ACHN (cell line): ENCODE data around the gene MVB12B.

Source experiments
- DNase-seq: peaks from one replicate; pipeline ENCODE4 v3.0.0-alpha.2; 2015
- in situ Hi-C: cut with HindIII; loops from 2 replicates; pipeline ENCODE4 v1.10.0; 2017; ENCODE audit warnings: low sequenced_read_pairs, low pct_ligation_motif_present, low pct_unique_long_range_greater_than_20kb

MVB12B gene

DNA sequence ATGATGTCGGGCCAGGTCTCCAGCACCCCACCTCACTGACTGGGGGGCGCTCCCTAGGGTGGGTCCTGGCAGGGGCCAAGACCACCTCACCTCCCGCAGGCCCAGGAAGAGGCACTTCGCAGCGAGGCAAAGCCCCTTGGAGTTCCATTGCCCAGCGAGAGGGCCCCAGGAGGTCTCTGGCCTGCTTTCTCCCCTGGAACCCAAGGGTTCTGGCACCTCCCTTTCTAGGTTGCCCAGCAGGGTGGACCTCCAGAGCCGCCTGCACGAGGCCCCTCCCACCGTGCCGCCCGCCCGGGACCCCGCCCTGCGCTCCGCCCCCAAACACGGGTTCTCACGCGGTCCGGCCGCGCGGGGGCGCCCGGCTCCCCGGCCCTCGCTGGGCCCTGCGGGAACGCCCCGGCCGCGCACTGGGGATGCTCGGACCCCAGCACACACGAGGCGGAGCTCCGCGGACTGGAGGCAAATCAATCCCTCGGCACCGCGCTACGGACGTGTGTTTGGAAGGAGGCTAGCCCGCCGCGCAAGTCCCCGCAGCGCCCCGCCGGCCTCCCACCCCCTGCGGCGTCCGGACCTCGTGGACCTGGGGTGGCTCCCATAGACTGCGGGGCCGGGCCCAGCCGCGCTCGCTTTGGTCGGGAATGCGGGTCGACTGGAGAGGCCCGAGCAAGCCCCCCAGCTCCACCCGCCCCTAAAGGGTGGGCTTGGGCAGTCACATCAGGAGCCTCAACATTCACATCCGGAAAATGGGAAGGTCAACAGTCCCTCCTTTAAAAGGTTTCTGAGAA is 187.6 kb downstream of the MVB12B start:
- in situ Hi-C loops = no loop called here

DNA sequence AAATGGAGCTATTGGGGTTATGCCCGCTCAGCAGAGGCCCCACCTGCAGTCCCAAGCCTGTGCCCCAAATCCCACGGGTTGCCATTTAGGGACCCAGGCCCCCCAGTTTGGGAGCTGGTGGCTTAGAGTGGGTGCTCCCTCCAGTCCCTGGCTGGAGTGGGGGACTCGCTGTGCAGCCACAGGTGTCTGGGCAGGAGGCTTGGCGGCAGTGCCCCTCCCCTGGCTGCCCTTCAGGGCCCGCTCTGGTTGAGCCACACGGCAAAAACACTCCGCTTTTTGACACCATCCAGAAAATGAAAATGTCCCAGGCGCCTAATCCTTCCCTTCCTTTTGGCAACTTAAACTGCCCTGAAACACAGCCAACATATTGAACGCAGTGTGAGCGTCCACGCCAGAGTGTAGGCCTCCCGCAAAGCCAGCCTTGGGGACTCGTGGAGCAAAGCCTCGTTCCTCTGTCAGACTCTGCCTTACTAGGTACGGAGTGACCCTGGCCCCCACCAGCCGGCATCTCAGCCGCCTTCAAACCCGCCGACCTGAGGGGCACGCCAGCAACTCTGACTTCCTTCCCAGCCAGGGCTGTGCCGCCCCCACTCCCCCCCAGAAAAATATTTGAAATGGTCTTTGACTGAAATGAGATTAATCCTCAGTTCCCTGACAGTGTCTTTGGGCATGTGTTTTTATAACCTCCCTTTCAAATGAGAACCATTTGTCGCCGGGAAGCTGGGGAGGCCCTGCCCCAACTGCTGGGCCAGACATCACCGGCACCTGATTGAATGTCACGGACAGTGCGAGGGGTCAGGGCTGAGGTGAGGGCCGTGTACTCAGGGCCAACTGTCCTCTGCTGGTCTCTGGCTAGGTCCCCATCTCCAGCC is 188.6 kb downstream of the MVB12B start:
- in situ Hi-C loops = no loop called here

More for the DNA sequence above, 187.6 kb downstream of the MVB12B start:
- peak; percentile 69 for DNase-seq

DNA sequence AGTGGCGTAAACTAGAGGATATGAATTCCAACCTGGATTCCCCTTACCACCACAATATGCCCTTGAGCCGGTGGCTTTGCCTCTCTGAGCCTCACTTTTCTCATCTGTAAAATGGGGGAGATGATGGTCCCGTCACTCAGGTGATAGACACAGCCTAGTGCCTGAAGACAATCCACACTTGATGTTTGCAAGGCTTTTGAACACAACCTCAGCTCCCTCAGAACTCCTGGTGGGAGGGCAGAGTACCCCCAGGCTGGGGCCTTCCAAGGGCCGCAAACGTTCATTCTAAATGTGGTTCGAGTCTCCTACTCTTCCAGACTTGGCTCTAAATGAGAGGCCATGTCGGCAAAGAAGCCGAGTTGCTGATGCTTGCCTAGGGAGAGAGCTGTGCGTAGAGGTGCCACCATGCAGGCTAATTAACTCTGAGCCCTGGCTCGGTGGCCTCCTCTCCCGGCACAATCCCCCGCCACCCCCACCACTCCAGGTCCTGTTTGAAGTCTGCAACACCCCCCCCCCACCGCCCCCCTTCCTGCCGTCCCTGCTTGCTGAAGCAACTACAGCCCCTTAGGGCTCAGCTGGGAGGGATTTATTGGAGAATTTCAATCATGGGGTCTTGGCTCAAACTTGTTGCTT is 189.4 kb downstream of the MVB12B start:
- DNase-seq = no peak

More for the DNA sequence above, 188.6 kb downstream of the MVB12B start:
- DNase-seq = no peak

DNA sequence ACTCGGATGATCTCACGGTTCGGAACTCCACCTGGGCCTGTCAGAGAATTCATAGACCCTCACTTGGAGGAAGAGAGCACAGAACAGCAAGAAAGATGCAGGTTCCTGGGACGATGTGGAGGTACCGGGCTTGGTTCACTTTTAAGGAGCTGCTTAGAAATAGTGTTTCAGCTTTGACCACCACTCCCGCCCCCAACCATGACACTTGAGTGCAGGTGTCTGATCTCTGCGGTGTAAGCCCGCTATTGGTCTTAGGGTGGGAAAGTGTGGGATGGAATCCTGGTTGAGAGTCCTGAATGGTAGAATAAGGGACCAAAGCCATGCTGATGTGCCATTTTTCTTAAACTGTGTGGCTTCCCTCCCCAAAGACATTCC is 189.9 kb downstream of the MVB12B start:
- DNase-seq = no peak
- in situ Hi-C loops = no loop called here

More for the DNA sequence above, 189.4 kb downstream of the MVB12B start:
- in situ Hi-C loops = no loop called here

DNA sequence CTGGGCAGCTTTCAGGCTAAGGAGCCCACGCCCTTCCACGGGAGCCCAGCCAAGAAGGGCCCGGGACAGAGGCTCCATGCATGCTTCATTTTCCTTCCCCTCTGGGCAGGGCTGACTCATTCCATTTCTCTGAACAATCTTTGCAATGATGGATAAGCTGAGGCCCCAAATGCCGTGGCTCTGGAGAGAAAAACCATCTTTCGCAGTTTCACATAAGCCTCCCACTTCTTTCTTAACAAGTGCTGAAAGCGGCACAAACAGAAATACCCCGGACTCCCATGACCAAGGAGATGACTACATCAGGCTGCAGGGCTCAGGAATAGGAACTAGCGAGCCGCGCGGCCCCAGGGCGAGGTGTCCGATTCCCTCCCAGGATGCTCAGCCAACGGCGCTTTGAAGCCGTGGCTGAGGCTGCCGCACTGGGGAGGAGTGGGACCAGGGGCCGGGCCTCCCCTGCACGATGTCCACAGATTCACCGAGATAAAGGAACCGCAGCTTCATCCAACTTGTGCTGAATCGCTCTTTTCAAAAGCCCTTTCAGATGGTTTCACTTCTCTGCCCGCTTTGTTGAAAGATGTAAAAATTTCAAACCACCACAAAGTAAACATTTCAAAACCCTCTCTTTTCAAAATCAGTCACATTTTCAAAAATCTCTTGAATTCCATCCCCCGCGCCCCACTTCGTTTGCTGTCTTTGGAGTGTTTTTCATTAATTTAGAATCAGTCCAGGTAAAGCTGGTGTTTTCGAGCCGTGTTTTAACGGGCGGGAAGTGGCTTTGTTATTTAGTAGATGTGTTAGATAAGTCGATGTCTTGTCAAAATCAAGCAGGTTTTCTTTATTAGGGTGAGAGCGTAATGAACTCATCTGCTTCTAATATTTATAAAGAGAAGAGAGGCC is 190.6 kb downstream of the MVB12B start:
- DNase-seq = peak; percentile 37
- in situ Hi-C loops = no loop called here

DNA sequence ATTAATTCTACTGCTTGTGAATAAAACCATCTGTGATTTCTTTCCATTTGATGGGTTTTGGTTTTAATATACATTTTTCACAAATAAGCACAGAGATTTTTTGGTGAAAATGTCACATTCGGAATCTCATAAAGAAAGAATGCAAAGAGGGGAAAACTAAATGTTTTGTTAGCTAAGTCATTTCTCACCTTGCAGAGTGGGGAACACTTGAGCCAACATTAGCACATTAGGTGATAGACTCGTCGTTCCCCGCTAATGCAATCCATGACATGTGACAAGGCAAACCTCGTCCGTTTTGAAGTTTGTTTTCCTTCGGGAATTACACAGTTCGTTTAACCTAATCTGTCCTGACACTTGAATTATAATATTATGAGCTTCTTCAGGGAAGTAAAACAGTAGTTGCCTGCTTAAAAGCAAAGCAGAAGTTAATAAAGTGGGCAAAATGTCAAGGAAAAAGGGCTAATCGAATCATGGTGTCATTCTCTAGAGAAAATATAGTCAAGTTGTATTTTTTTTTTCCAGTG is 191.3 kb downstream of the MVB12B start:
- DNase-seq = no peak
- in situ Hi-C loops = no loop called here

DNA sequence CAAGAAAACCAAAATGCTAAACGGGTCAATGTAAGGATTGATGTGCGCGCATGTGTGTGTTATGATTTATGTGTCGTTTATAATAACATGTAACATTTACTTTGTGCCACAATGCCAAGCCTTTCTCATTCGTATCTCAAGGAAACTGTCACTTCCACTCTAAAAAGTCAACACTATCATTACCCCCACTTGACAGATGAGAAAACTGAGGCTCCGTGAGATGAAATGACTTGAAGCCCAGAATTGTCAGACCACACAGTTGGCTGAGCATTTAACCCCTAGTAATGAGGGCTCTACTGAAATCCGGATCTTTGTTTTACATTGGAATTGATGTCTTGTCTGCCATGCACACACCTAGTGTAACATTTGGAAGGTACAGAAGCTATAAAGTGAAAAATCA is 192.1 kb downstream of the MVB12B start:
- no peak for DNase-seq
- in situ Hi-C loops = no loop called here

DNA sequence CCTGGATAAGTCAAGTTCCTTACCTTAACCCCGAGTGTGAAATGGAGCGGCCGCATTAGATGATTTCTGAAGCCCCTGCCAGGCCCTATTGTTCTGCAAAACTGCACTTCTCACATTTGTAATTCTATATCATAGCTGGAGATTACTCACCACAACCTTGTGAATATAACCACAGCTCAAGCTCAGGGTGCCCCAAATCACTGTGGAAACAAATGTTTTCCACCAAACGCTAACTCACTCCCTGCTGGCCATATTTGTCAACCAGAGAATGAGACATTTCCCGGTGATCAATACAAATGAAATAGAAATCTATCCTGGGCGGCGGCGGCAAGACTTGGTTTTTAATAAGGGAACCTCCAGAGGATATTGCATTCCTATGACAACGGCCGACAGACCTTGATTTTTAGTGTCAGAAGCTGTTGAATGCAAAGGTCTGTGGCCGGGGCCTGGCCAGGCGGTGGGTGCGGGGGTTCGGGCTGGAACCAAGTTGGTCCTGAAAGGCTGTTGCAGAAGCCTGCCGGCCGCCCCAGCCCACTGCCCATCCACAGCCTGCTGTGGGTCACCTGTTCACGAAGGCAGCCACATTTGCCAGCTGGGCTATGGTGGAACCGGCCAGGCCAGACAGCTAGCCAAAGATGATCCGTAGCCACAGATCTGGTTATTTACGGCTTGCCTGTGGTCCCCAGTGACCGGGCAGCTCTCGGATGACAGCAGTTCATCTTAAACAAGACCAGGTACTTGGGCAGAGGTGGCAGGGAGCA is 193.2 kb downstream of the MVB12B start:
- in situ Hi-C loops = no loop called here
- no peak for DNase-seq

DNA sequence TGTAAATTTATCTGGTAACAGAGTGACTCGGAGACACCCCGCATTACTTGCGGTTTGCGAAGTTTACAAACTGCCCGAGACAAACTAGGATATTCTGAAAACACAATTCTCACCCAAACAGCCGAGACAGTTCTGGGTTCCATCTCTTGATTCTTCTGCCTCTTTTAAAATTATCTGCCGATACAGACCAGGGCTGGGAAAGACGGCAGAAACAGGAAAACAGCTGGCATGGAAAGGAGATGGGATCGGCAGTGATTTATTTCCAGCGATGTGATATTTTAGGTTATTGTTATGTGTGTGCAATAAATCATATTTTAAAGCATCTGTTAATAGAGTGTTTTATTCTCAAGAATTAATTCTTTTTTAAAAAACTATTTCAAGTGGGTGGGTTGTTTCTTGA is 193.8 kb downstream of the MVB12B start:
- no peak for DNase-seq
- in situ Hi-C loops = no loop called here

DNA sequence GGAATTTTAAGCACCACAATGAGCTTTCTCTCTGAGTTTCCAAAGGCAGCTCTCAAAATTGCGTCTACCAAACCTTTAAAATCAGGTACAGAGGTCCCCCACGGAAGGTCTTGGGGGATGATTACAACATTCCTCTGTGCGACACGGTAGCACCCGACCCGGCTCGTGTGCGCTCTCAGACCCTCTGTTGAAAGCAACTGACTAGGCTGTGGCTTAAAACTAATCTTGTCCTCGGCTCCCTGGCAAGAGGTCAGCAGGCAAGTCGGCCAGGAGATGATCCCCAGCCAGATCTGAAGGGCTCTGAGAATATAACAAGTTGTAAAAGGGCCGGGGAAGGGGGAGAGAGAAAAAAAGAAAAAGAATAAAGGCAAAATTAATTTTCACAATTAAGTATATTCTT is 194.5 kb downstream of the MVB12B start:
- no peak for DNase-seq
- in situ Hi-C loops = no loop called here

DNA sequence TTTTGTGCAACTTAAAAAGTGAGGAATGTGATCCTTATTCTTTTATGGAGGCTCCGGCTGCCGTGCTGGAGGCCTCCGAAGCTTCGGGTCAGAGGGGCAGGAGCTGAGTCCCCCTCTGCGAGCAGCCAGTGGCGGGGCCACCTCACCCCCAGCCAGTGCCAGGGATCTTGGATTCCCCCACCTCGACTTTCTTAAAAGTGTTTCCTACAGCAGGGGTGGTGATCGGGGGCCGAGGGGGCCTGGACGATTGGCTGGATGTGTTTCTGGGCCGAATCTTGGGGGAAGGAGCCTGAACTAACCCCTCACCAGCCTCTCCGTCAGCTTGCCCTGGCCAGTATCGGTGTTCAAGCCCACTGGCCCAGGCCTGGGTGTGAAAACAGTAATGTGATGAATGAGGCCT is 194.9 kb downstream of the MVB12B start:
- no peak for DNase-seq
- in situ Hi-C loops = no loop called here

DNA sequence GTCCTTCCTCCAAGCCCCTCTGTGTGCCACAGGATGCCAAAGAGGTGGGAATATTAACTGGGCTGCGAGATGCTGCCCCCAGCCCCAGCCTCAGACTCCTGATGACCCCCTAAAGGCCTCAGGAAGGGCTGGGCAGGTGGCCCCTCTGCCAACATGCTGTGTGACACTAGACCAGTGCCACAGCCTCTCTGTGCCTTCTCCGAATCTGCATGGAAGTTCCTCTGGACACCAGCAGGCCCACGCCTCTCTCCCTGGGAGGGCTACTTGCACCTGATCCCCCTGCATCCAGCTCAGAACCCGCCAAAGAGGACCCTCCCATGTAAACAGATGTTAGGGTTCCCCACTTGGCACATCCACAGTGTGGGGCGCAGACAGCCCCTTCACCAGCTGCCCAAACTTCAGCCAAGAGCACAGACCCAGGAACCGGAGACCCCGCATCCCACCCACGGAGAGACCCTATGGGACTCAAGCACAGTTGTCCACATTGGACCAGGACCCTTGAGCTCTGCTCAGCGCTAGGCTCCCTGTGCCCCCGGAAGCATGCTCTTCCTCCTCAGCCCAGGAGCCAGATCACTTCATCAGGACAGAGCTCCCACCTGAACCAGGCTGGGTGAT is 195.5 kb downstream of the MVB12B start:
- DNase-seq = no peak
- in situ Hi-C loops = no loop called here

DNA sequence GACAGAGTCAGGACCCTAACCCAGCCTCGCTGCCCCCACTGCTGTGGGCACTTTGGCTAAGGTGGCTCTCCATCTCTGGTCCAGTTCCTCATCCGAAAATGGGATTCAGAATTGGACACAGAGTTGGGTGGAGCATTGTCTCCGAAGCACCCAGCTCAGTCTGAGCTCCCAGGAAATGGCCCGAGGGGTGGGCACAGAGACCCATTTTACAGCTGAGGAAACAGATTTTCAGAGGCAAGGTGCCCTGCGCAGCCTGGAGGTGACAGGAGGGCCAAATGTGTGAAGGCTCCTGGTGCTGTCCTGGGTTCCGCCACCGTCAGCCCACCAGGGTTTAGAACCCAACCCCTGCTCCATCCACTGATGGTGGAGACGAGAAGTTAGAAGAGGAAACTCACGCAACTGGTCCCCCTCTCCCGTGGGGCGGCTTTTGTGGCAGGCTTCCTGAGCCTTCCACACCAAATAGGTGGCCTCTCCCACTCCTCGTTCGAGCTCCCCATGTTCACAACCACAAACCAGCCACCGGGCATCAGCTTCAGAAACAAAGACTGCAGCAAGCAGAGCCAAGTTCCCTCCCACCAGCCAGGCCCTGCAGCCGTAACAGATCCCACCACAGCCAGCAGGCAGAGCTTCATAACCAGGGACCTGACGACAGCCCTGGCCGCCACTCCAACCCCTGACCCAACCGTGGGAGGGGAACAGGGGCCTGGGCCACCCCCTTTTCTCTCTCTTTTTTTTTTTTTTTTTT is 196.2 kb downstream of the MVB12B start:
- in situ Hi-C loops = no loop called here
- no peak for DNase-seq

DNA sequence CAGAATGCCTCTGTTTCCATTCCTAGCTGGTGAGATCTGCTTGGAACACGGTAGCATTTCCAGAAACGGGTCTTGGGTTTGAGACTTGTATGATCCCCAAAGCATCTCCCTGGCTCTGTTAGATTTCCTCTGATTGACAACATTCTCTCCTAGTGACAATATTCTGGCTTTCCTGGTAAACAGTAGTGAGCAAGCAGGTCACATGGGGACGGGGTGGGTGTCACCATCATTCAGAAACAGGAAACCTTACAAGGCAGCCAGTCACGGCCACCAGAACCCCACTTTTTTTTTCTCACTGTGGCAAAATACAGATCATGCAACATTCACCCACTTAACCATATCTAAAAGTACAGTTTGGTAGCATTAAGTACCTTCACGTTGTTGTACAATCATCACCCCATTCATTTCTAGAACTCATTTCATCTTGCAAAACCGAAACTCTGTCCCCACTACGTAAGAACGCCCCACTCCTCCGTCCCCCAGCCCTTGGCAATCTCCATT is 197.0 kb downstream of the MVB12B start:
- in situ Hi-C loops = no loop called here
- DNase-seq = no peak

DNA sequence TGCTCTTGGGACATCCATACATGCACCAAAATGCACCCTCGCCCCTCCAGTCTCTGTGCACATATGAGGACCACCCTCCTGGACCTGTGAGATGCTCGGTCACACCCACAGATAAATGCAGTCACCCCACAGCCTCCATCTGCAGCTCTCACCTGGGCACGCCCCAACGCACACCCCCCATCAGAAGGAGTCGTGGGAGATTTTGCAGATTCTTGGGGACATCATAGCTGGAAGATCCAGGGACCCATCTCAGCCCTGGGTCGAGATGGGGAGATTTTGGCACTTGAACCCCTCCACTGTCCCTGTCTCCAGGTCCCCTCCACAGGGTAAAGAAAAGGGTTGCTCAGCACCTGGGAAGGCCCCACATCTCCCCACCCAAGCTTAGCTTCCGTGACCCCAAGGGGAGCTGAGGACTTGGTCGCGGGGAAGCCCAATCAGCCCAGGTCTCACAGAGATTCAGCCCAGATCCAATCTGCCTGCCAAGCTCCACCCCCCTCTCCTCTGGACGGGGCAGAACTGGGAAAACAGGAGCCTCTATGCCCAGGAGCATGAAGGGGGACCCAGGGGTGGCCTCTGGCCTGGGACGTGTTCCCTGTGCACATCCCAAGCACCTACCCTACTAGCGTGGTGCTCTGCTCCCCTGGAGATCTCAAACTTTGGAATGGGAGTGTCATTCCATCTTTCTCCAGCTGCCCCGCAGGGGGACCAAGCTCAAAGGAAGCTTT is 197.9 kb downstream of the MVB12B start:
- in situ Hi-C loops = no loop called here
- DNase-seq = no peak
